Stimulated activated CD8-positive, alpha-beta memory T cell treated with anti-CD3 and anti-CD28 coated beads, Interleukin-12 subunit alpha, Interleukin-12 subunit beta, amount 100 ng/mL, for 1 hour (primary cell): ENCODE measurements around the gene ETFBKMT.

ENCODE experiments used
- DNase-seq: peaks from one replicate; pipeline ENCODE4 v3.0.0-alpha.2; 2020; ENCODE audit warnings: low read depth

ETFBKMT gene, protein sequence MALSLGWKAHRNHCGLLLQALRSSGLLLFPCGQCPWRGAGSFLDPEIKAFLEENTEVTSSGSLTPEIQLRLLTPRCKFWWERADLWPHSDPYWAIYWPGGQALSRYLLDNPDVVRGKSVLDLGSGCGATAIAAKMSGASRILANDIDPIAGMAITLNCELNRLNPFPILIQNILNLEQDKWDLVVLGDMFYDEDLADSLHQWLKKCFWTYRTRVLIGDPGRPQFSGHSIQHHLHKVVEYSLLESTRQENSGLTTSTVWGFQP

DNA sequence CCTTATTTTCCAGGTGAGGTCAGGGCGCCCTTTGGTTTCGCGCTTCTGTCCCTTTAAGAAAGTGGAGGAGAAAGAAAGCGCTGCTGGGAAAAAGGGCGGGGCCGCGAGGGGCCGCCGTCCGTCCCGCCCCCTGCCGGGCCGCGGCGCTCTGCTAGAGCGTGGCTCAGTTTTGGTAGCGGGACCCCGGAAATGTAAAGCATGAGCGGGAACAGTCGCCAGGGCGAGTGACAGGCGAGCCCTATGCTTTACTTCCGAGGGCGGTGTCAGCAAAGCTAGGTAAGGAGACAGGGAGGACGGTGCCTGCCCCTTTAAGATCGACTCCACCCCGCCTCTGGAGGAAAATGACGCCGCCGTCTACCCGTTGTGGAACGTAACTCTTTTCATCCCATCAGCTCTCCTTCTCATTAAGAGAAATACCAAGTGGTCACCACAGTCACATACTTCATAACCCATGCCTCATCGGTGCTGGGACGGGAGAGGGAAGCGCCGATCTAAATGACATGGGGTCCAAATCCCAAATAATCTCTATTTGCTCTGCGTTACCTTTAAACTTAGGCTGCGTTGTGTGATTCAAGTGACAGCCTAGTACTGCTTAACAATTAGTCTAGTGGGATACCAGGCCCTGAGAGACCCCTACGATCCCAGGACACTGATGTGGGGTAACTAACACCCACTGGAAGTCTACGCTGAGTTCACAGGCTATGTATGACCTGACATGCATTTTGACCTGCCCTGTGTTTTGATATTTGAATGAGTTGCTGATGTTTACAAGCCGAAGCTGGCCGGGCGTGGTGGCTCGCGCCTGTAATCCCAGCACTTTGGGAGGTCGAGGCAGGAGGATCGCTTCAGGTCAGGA is at the start of gene ETFBKMT:
Gene ETFBKMT, plus strand, starts transcription at position 602 of the 856 bp plus-strand sequence. CDS start 2,266 bp downstream, outside the sequence.
- peak; percentile 84 for DNase-seq

GRCh38 chr12:31612819-31613218 is 46.7 kb upstream of the ETFBKMT start:
- DNase-seq, result no peak

GRCh38 chr12:31618228-31619025 is 41.1 kb upstream of the ETFBKMT start:
- no peak for DNase-seq

DNA sequence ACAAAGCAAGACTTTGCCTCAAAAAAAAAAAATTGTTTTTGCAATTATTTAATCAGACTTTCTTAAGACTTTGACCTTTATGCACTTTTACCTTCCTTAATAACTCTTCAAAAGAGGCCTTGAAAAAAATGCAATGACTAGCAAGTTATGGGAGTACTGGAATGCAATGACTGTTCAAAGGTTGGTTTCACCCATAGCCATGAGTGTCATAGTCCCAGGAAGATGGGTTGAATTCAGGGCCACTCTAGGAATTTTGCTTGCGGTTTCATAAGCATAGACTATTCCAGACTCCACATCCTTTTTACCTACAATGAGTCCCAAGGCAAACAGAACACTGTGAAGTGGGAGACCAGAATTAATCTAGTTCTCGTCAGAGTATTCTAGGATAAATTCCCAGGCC is 39.2 kb upstream of the ETFBKMT start:
- DNase-seq, result no peak

DNA sequence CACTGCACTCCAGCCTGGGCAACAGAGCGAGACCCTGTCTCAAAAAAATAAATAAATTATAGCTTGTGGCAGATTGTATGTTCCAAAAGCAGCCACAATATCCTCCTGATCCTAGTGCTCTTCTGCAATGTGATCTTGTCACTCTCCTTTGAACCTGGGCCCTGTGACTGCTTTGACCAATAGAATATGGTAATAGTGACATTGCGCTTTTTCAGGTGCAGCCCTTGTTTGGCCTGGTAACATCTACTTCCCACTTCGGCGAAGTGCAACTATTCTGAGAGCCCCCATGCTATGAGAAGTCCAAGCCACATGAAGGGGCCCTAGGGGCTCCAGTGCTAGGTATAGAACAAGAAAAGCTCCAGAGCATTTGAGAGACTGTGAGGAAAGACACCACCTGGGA is 37.5 kb upstream of the ETFBKMT start:
- no peak for DNase-seq

DNA sequence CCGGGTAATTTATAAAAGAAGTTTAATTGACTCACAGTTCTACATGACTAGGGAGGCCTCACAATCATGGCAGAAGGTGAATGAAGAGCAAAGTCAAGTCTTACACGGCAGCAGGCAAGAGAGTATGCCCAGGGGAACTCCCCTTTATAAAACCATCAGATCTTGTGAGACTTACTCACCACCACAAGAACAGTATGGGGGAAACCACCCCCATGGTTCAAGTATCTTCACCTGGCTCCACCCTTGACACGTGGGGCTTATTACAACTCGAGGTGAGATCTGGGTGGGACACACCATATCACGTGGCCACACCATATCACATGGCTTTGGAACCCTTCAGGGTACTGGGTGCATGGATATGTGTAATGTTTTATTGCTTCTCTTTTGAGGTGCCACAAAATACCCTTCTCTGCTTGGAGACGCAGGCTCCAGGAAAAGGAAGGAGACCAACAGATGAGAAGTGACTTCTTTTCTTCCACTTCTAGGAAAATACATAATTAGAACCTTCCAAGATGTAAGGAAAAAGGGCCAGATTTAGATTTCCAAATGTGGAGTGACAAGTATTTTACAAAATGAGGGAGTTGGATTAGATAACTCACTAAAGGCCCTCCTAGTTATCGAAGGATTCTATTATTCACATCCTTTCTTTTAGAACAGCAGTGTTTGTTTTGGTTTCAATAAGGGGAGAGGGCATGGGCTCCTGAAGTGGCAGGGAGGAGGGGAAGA is 33.1 kb upstream of the ETFBKMT start:
- DNase-seq, result no peak

DNA sequence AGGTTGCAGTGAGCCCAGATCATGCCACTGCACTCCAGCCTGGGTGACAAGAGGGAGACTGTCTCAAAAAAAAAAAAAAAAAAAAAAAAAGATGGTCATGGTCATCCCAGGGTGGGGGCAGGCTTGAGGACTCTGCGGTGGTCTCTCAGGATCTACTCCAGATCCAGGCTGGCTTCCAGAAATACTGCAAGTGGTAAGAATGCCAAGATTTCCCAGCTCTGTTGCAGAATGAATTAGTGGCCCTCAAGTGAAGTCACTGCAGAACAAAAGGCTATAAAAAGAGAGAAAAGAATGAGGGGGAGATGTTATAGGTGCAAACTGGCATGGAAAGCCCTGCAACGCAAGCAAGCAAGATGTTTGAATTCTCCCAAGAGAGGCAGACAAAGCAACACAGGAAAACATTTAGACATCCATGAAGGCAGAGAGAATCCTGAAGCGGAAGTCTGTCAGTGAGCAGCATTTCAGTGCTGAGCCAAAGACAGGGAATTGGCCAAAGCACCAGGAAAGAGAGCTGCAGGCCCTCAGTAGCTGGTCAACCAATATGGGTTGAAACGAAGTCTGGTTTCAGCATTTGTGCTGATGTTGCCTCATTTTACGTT is 31.9 kb upstream of the ETFBKMT start:
- no peak for DNase-seq

- DNase-seq, result no peak
Observed at GRCh38 chr12:31629756-31630732, 29.4 kb upstream of the ETFBKMT start.

DNA sequence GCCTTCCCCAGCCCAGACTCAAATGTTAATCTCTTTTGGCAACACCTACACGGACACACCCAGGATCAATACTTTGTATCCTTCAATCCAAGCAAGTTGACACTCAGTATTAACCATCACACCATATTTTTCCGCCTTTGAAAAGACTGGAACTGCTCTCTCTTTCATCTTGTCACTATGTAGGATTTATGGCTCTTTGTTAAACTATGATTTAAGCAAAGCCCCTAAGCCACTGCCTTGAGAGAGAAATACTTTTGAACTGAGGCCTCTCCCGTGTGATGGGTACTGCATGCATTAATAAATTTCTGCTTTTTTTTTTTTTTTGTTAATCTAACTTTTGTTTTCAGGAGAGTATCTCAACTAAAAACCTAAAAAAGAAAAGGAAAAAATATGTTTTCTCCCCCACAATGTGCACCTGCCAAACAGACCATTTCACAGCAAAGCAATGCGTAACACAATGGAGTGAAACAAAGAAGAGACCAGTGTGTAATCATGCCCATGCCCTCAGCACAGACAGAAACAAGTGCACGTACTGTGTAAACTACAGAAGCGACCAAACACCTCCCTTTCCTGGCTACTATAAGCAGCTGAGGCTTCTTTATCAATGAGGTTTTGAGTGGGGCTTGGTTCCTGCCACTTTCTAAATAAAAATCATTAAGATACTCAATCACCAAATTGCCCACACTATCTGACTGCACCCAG is 28.3 kb upstream of the ETFBKMT start:
- DNase-seq, result no peak

DNA sequence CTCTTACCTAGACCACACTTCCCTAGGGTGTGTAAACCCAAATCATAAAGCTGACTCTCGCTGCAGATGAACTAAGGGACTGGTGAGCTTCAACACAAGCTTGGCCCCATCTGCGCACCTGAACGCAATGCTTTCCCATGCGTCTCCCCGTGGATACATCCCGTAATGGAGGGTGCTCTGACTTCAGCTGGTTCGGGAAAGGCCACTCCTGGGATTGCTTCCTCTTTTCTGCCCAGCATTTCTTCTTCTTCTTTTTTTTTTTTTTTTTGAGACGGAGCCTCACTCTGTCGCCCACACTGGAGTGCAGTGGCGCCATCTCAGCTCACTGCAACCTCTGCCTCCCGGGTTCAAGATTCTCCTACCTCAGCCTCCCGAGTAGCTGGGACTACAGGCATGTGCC is 27.7 kb upstream of the ETFBKMT start:
- no peak for DNase-seq

DNA sequence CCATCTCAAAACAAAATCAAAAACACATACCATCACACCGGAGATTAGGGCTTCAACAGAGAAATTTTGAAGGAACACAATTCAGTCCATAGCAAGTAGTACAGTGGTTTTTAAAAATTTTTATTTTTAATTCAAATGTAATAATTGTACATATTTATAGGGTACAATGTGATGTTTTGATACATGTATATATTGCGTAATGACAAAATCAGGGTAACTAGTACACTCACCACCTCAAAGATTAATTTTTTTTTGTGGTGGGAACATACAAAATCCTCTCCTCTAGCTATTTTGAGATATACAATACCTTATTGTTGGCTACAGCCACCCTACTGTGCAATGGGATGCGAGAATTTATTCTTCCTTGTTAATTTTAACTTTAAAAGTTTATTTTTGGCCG is 26.0 kb upstream of the ETFBKMT start:
- DNase-seq, result no peak

- DNase-seq, result no peak
Observed at GRCh38 chr12:31634620-31635019, 24.9 kb upstream of the ETFBKMT start.

DNA sequence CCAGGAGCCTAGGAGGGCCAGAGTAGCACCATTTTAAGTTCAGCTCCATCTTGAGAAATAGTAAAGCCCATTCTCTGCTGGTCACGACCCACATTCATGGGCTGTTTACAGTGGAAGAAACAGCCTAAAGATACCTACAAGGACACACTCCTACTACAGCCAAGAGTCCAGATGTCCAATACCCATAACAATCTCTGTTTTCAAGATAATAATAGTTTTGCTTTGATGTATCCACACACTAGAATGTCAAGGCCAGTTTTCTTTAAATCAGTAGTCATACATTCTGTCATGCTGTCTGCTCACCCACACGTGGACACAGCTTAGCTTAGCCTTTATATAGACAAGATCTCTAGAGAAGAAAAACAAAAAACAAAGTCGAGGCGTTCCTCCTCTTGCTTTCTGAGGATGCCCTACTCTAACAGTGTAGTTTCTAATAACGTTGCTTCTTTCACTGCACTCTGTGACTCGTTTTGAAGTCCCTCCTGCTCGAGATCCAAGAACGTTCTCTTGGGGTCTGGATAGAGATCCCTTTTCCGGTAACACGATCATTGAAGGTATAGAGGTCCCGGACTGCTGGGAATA is 17.9 kb upstream of the ETFBKMT start:
- no peak for DNase-seq

DNA sequence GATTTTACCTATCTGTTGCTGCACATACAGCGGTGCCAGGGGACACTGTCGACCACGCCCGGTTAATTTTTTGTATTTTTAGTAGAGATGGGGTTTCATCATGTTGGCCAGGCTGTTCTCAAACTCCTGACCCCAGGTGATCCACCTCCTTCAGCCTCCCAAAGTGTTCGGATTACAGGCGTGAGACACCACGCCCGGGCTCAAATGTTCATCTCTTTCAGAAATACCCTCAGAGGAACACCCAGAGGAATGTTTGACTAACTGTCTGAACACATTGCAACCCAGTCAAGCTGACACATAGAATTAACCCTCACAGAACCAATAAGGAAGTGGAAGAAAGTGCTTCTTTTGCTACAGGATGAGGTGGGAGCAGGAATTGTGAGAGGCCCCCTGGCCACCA is 15.0 kb upstream of the ETFBKMT start:
- no peak for DNase-seq

GRCh38 chr12:31645924-31646323 is 13.6 kb upstream of the ETFBKMT start:
- DNase-seq, result no peak

GRCh38 chr12:31647086-31647491 is 12.4 kb upstream of the ETFBKMT start:
- no peak for DNase-seq

DNA sequence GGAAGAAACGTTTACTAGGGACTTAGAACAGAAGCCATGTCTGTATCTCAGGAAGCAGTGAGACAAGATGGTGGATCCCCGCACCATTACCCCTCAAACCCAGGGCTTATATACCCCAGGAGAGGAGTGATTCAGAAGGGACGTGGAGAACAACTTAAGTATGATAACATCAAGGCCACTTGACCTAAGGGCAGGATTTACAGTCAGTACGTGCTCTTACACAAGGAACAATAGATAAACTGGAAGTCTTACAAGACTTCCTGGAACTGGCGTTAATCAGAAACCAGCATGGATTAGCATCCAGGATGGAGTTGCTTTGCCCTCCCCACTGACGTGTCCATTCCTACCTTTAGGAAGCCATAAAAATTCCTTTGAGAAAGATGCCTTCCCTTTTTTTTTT is 8.6 kb upstream of the ETFBKMT start:
- no peak for DNase-seq

GRCh38 chr12:31651893-31652521 is 7.5 kb upstream of the ETFBKMT start:
- DNase-seq, result no peak

GRCh38 chr12:31655208-31655607 is 4.3 kb upstream of the ETFBKMT start:
- no peak for DNase-seq
